Measurements from ENCODE around the gene CAMSAP1.
"Not testable (repeated sequence)": the region's sequence is repeated elsewhere in the genome, so short reads cannot be mapped to it uniquely, and the experiment has no call there.

CAMSAP1 gene

GRCh38 chr9:135920256-135920930, 13.0 kb upstream of the CAMSAP1 start:
- H3K9ac ChIP-seq (ENCODE audit: low read depth in 1 of 2, low read length in 2 of 2) = no peak overlapping the region
- H3K4me3 ChIP-seq (ENCODE audit: low read depth in 1 of 2, low read length in 2 of 2) = no peak overlapping the region
- peaks cover 7 to 17% of the 10 kb centered on the region in 2 donors for H3K36me3 ChIP-seq (ENCODE audit: control insufficient read depth in 1 of 2, insufficient read depth in 2 of 2, low read length in 2 of 2)
- H3K9me3 ChIP-seq (ENCODE audit: control insufficient read depth in 1 of 2, low read length in 2 of 2) = peaks cover 21 to 26% of the 10 kb centered on the region in 2 donors
- H3K27me3 ChIP-seq (ENCODE audit: control insufficient read depth in 1 of 2, insufficient read depth in 2 of 2, low read length in 2 of 2) = no peaks in the 10 kb centered on the region
- H3K4me1 ChIP-seq (ENCODE audit: control insufficient read depth in 1 of 2, insufficient read depth in 2 of 2, low read length in 2 of 2) = no peaks in the 10 kb centered on the region
- H3K27ac ChIP-seq (ENCODE audit: low read depth, low read length) = no peak overlapping the region

- Histone ChIP-seq H3K9me3 (ENCODE audit: control insufficient read depth in 1 of 2, low read length in 2 of 2) (peaks cover 29 to 35% of the 10 kb centered on the region in 2 donors), H3K27me3 (ENCODE audit: control insufficient read depth in 1 of 2, insufficient read depth in 2 of 2, low read length in 2 of 2) (no peaks in the 10 kb centered on the region), H3K27ac (ENCODE audit: low read depth, low read length) (no peak overlapping the region), H3K9ac (ENCODE audit: low read depth in 1 of 2, low read length in 2 of 2) (no peak overlapping the region), H3K4me1 (ENCODE audit: control insufficient read depth in 1 of 2, insufficient read depth in 2 of 2, low read length in 2 of 2) (no peaks in the 10 kb centered on the region), H3K4me3 (ENCODE audit: low read depth in 1 of 2, low read length in 2 of 2) (no peak overlapping the region), H3K36me3 (ENCODE audit: control insufficient read depth in 1 of 2, insufficient read depth in 2 of 2, low read length in 2 of 2) (peaks cover 17 to 24% of the 10 kb centered on the region in 2 donors)
Measured at GRCh38 chr9:135919318-135919890, 12.1 kb upstream of the CAMSAP1 start.

GRCh38 chr9:135916227-135916626, 8.9 kb upstream of the CAMSAP1 start:
- not testable (repeated sequence) for H3K4me3 ChIP-seq (ENCODE audit: low read depth in 1 of 2, low read length in 2 of 2)
- Histone ChIP-seq H3K9me3 (ENCODE audit: control insufficient read depth in 1 of 2, low read length in 2 of 2) (peaks cover 33 to 42% of the 10 kb centered on the region in 2 donors), H3K36me3 (ENCODE audit: control insufficient read depth in 1 of 2, insufficient read depth in 2 of 2, low read length in 2 of 2) (peaks cover 24 to 40% of the 10 kb centered on the region in 2 donors)

GRCh38 chr9:135914921-135915320, 7.6 kb upstream of the CAMSAP1 start:
- Histone ChIP-seq H3K9ac (ENCODE audit: low read depth in 1 of 2, low read length in 2 of 2) (no peak overlapping the region), H3K27me3 (ENCODE audit: control insufficient read depth in 1 of 2, insufficient read depth in 2 of 2, low read length in 2 of 2) (no peaks in the 10 kb centered on the region), H3K27ac (ENCODE audit: low read depth, low read length) (no peak overlapping the region), H3K9me3 (ENCODE audit: control insufficient read depth in 1 of 2, low read length in 2 of 2) (peaks cover 33 to 42% of the 10 kb centered on the region in 2 donors), H3K4me3 (ENCODE audit: low read depth in 1 of 2, low read length in 2 of 2) (peak overlapping the region in 1 of 2 donors; percentile 18), H3K4me1 (ENCODE audit: control insufficient read depth in 1 of 2, insufficient read depth in 2 of 2, low read length in 2 of 2) (no peaks in the 10 kb centered on the region), H3K36me3 (ENCODE audit: control insufficient read depth in 1 of 2, insufficient read depth in 2 of 2, low read length in 2 of 2) (peaks cover 24 to 40% of the 10 kb centered on the region in 2 donors)

More at GRCh38 chr9:135916227-135916626, 8.9 kb upstream of the CAMSAP1 start:
- H3K27me3 ChIP-seq (ENCODE audit: control insufficient read depth in 1 of 2, insufficient read depth in 2 of 2, low read length in 2 of 2); H3K4me1 ChIP-seq (ENCODE audit: control insufficient read depth in 1 of 2, insufficient read depth in 2 of 2, low read length in 2 of 2); H3K27ac ChIP-seq (ENCODE audit: low read depth, low read length); H3K9ac ChIP-seq (ENCODE audit: low read depth in 1 of 2, low read length in 2 of 2): not testable (repeated sequence)

GRCh38 chr9:135911233-135911632, 3.9 kb upstream of the CAMSAP1 start:
- H3K4me3 ChIP-seq (ENCODE audit: low read depth in 1 of 2, low read length in 2 of 2); H3K27me3 ChIP-seq (ENCODE audit: control insufficient read depth in 1 of 2, insufficient read depth in 2 of 2, low read length in 2 of 2); H3K9ac ChIP-seq (ENCODE audit: low read depth in 1 of 2, low read length in 2 of 2); H3K27ac ChIP-seq (ENCODE audit: low read depth, low read length): not testable (repeated sequence)
- H3K36me3 ChIP-seq (ENCODE audit: control insufficient read depth in 1 of 2, insufficient read depth in 2 of 2, low read length in 2 of 2) = peaks cover 23 to 38% of the 10 kb centered on the region in 2 donors
- H3K4me1 ChIP-seq (ENCODE audit: control insufficient read depth in 1 of 2, insufficient read depth in 2 of 2, low read length in 2 of 2) = peaks cover 13 to 14% of the 10 kb centered on the region in 2 donors
- H3K9me3 ChIP-seq (ENCODE audit: control insufficient read depth in 1 of 2, low read length in 2 of 2) = peaks cover 20 to 24% of the 10 kb centered on the region in 2 donors

- Histone ChIP-seq H3K27me3 (ENCODE audit: control insufficient read depth in 1 of 2, insufficient read depth in 2 of 2, low read length in 2 of 2) (no peaks in the 10 kb centered on the region), H3K4me1 (ENCODE audit: control insufficient read depth in 1 of 2, insufficient read depth in 2 of 2, low read length in 2 of 2) (peaks cover 17 to 18% of the 10 kb centered on the region in 2 donors), H3K4me3 (ENCODE audit: low read depth in 1 of 2, low read length in 2 of 2) (no peak overlapping the region), H3K9ac (ENCODE audit: low read depth in 1 of 2, low read length in 2 of 2) (no peak overlapping the region), H3K9me3 (ENCODE audit: control insufficient read depth in 1 of 2, low read length in 2 of 2) (peaks cover 16 to 20% of the 10 kb centered on the region in 2 donors), H3K36me3 (ENCODE audit: control insufficient read depth in 1 of 2, insufficient read depth in 2 of 2, low read length in 2 of 2) (peaks cover 21 to 33% of the 10 kb centered on the region in 2 donors), H3K27ac (ENCODE audit: low read depth, low read length) (no peak overlapping the region)
Measured at GRCh38 chr9:135910757-135911156, 3.4 kb upstream of the CAMSAP1 start.

GRCh38 chr9:135910216-135910615, 2.9 kb upstream of the CAMSAP1 start:
- peaks cover 22 to 23% of the 10 kb centered on the region in 2 donors for H3K4me1 ChIP-seq (ENCODE audit: control insufficient read depth in 1 of 2, insufficient read depth in 2 of 2, low read length in 2 of 2)
- H3K36me3 ChIP-seq (ENCODE audit: control insufficient read depth in 1 of 2, insufficient read depth in 2 of 2, low read length in 2 of 2) = peaks cover 18 to 28% of the 10 kb centered on the region in 2 donors
- no peak overlapping the region for H3K27ac ChIP-seq (ENCODE audit: low read depth, low read length)
- no peaks in the 10 kb centered on the region for H3K27me3 ChIP-seq (ENCODE audit: control insufficient read depth in 1 of 2, insufficient read depth in 2 of 2, low read length in 2 of 2)
- H3K4me3 ChIP-seq (ENCODE audit: low read depth in 1 of 2, low read length in 2 of 2) = no peak overlapping the region
- H3K9me3 ChIP-seq (ENCODE audit: control insufficient read depth in 1 of 2, low read length in 2 of 2) = peaks cover 11 to 16% of the 10 kb centered on the region in 2 donors
- no peak overlapping the region for H3K9ac ChIP-seq (ENCODE audit: low read depth in 1 of 2, low read length in 2 of 2)

- no peak overlapping the region for H3K4me3 ChIP-seq (ENCODE audit: low read depth in 1 of 2, low read length in 2 of 2)
- no peak overlapping the region for H3K27ac ChIP-seq (ENCODE audit: low read depth, low read length)
- no peaks in the 10 kb centered on the region for H3K27me3 ChIP-seq (ENCODE audit: control insufficient read depth in 1 of 2, insufficient read depth in 2 of 2, low read length in 2 of 2)
- no peak overlapping the region for H3K9ac ChIP-seq (ENCODE audit: low read depth in 1 of 2, low read length in 2 of 2)
- peaks cover 4 to 7% of the 10 kb centered on the region in 2 donors for H3K9me3 ChIP-seq (ENCODE audit: control insufficient read depth in 1 of 2, low read length in 2 of 2)
- peaks cover 25% of the 10 kb centered on the region in 2 donors for H3K4me1 ChIP-seq (ENCODE audit: control insufficient read depth in 1 of 2, insufficient read depth in 2 of 2, low read length in 2 of 2)
- H3K36me3 ChIP-seq (ENCODE audit: control insufficient read depth in 1 of 2, insufficient read depth in 2 of 2, low read length in 2 of 2) = peaks cover 9 to 19% of the 10 kb centered on the region in 2 donors
Measured at GRCh38 chr9:135909371-135909770, 2.0 kb upstream of the CAMSAP1 start.

GRCh38 chr9:135908754-135909204, 1.4 kb upstream of the CAMSAP1 start:
- peak overlapping the region; percentile 72 to 79 for H3K4me3 ChIP-seq (ENCODE audit: low read depth in 1 of 2, low read length in 2 of 2)
- H3K4me1 ChIP-seq (ENCODE audit: control insufficient read depth in 1 of 2, insufficient read depth in 2 of 2, low read length in 2 of 2) = peaks cover 25% of the 10 kb centered on the region in 2 donors
- H3K9me3 ChIP-seq (ENCODE audit: control insufficient read depth in 1 of 2, low read length in 2 of 2) = peaks cover 0 to 3% of the 10 kb centered on the region in 2 donors
- peak overlapping the region in 1 of 2 donors; percentile 51 for H3K9ac ChIP-seq (ENCODE audit: low read depth in 1 of 2, low read length in 2 of 2)
- H3K36me3 ChIP-seq (ENCODE audit: control insufficient read depth in 1 of 2, insufficient read depth in 2 of 2, low read length in 2 of 2) = peaks cover 9 to 16% of the 10 kb centered on the region in 2 donors
- no peaks in the 10 kb centered on the region for H3K27me3 ChIP-seq (ENCODE audit: control insufficient read depth in 1 of 2, insufficient read depth in 2 of 2, low read length in 2 of 2)
- H3K27ac ChIP-seq (ENCODE audit: low read depth, low read length) = no peak overlapping the region

GRCh38 chr9:135908093-135908753, 877 bp upstream of the CAMSAP1 start:
- no peaks in the 10 kb centered on the region for H3K27me3 ChIP-seq (ENCODE audit: control insufficient read depth in 1 of 2, insufficient read depth in 2 of 2, low read length in 2 of 2)
- H3K4me3 ChIP-seq (ENCODE audit: low read depth in 1 of 2, low read length in 2 of 2) = peak overlapping the region; percentile 72 to 79
- peak overlapping the region; percentile 50 to 51 for H3K9ac ChIP-seq (ENCODE audit: low read depth in 1 of 2, low read length in 2 of 2)
- no peak overlapping the region for H3K27ac ChIP-seq (ENCODE audit: low read depth, low read length)
- no peaks in the 10 kb centered on the region for H3K9me3 ChIP-seq (ENCODE audit: control insufficient read depth in 1 of 2, low read length in 2 of 2)
- peaks cover 3 to 10% of the 10 kb centered on the region in 2 donors for H3K36me3 ChIP-seq (ENCODE audit: control insufficient read depth in 1 of 2, insufficient read depth in 2 of 2, low read length in 2 of 2)
- H3K4me1 ChIP-seq (ENCODE audit: control insufficient read depth in 1 of 2, insufficient read depth in 2 of 2, low read length in 2 of 2) = peaks cover 25% of the 10 kb centered on the region in 2 donors
